ENCODE data around the gene OMP.

OMP gene

DNA sequence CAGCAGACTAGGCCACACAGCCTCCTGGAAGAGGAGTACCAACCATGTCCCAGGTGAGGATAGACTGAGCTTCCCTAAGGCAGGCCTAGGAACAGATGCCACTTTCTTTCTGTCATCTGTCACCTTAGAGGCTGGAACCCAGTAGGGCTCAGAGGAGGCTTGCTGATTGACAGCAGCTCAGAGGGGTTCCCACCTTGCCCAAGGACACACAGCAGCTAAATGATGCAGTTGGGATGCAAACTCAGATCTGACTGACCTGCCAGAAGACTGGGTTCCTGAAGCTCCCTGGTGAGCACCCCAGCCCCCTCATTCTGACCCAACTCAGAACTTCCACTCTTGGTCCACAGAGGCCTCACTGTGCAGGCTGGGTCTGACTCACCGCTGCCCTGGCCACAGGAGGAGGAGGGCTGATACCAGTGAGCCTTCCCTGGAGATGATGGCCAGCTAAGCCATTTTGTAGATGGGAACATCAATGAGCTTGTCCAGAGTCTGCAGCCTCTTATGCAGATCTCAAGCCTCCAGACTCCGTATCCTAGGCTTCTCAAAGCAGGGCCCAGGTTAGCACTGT, 21.9 kb upstream of the OMP start:
- in situ Hi-C loops (cut with MboI; ENCODE audit: low sequenced_read_pairs, unreplicated experiment), result no loop called here
- no peak for DNase-seq (ENCODE audit: low spot score)
- TF ChIP-seq, protein P1, sequence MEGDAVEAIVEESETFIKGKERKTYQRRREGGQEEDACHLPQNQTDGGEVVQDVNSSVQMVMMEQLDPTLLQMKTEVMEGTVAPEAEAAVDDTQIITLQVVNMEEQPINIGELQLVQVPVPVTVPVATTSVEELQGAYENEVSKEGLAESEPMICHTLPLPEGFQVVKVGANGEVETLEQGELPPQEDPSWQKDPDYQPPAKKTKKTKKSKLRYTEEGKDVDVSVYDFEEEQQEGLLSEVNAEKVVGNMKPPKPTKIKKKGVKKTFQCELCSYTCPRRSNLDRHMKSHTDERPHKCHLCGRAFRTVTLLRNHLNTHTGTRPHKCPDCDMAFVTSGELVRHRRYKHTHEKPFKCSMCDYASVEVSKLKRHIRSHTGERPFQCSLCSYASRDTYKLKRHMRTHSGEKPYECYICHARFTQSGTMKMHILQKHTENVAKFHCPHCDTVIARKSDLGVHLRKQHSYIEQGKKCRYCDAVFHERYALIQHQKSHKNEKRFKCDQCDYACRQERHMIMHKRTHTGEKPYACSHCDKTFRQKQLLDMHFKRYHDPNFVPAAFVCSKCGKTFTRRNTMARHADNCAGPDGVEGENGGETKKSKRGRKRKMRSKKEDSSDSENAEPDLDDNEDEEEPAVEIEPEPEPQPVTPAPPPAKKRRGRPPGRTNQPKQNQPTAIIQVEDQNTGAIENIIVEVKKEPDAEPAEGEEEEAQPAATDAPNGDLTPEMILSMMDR (IDR thresholded peaks at IDR 0.05; ENCODE audit: borderline replicate concordance, control extremely low read depth, extremely low read depth, insufficient read depth, missing control alignments), result no peak

DNA sequence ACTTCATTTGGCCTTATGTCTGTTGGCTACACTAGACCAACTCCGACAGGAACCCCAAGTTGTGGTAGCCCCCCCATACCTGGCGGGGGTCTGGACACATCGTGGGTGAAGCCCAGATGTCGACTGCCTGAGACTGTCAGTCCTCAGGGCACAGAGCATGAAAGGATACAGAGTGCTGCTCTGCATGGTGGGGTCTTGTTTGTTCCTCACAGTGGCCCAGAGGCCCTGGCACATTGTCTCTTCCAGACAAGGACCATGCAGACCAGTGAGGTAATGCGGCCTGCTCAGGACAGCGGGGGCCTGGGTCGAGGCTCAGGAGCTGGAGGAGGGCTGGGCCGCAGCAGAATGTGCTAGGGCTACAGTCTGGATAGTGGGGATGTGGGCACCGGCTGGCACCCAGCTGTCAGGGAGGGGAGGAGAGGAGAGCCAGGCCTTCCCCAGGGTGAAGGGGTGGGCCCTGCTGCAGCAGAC, 21.2 kb upstream of the OMP start:
- DNase-seq (ENCODE audit: low spot score), result no peak
- TF ChIP-seq, protein P1 (IDR thresholded peaks at IDR 0.05; ENCODE audit: borderline replicate concordance, control extremely low read depth, extremely low read depth, insufficient read depth, missing control alignments), result no peak
- in situ Hi-C loops (cut with MboI; ENCODE audit: low sequenced_read_pairs, unreplicated experiment), result no loop called here

DNA sequence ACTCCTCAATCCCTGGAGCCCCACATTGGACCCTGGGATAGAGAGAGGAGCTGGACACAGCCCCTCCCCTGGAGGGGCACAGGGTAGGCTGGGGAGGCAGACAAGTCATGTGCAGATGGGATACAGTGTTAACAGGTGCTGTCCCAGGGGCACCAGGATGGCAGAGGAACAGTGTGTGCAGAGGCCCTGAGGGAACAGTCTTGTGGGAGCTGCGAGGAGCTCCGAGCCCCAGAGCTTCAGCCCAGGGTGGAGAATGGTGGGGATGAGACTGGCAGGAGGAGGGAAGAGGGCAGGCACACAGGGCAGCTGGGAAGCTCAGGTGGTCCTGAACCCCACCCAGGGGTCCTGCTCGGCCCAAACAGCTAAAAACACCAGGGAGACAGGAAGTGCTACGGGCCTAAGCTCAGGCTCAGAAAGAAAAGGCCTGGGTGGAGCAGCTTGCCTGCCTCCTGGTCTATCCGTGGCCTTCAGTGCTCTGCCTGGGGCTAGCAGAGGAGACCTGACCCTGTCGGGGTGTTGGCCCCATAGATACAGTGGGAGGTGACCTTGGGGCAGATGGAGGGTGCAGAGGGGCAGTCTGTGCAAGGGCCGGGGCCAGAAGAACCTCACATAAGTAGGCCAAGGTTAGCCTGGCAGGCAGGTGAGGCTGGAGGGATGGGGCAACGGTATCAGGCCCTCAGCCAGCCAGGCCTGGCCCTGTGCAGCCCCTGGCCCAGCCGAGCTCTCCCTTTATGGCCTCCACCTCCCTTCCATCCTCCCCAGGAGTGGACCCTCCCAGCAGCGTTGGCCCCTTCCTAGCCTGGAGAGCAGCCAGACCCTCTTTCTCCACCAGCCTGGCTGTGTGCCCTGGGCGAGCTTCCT, 20.4 kb upstream of the OMP start:
- no peak for DNase-seq (ENCODE audit: low spot score)
- in situ Hi-C loops (cut with MboI; ENCODE audit: low sequenced_read_pairs, unreplicated experiment), result no loop called here

DNA sequence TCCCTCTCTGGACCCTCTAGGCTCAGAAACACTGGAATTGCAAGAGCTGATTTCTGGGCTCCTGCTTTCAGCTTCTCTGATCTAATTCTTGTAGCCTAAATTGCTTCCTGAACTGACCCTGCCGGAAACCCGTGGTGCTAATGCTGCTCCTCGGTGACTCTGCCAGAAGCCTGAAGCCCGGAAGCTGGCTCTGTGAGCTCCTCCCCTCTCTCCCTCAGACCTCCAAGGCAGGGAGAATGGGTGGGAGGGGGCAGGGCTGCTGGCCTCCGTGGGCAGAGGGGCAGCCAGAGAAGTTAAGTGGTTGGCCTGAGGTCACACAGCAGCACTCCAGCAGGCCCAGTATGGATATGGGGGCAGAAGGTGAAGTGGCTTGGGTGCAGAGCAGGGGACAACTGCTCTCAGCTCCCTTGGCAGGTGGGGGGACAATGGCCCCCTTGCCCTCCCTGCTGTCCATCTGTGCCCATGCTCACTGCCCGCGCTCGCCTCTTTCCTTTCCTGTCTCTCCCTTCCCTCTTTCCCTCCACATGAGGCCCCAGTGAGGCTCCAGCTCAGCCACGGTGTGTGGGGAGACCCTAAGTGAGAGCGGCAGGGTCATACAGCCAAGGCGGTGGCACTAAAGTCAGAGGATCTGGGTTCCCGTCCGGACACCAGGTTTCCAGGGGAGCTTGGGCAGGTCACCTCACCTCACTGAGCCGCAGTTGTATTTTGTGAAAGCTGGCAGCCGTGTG, 19.6 kb upstream of the OMP start:
- in situ Hi-C loops (cut with MboI; ENCODE audit: low sequenced_read_pairs, unreplicated experiment), result no loop called here
- no peak for DNase-seq (ENCODE audit: low spot score)
- TF ChIP-seq, protein P1 (IDR thresholded peaks at IDR 0.05; ENCODE audit: borderline replicate concordance, control extremely low read depth, extremely low read depth, insufficient read depth, missing control alignments), result no peak

More for the DNA sequence above, 20.4 kb upstream of the OMP start:
- TF ChIP-seq, protein P1 (IDR thresholded peaks at IDR 0.05; ENCODE audit: borderline replicate concordance, control extremely low read depth, extremely low read depth, insufficient read depth, missing control alignments), result no peak

DNA sequence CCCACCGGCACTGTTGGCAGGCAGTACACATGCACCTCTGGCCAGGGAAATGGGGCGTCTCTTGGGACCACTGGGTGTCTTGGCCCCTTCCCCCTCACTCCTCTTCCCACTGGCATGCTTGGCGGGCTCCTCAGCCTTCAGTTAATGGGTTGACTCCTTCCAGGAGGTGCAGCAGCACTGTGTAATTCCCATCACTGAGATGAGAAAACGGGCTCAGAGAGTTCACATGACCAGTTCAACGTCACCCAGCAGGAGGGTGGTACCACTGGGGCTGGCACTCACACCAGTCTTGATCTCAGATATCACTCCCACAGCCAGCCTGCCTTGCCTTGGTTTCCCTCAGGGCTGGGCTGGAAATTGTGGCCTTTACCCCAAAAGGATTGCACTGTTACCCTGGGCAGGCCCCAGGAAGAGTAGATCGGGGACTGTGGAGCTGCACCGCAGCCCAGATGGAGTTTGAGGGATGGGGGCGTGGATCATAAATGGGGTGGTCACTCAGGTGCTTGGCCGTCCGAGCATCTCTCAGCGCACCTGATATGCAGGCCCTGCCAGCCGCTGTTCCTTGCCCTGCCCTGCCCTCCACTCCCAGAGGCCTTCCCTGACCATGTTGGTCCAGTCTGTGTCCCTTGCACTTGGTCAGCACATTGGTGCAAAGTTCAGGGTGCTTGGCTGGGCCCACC, 18.9 kb upstream of the OMP start:
- in situ Hi-C loops (cut with MboI; ENCODE audit: low sequenced_read_pairs, unreplicated experiment), result no loop called here
- TF ChIP-seq, protein P1 (IDR thresholded peaks at IDR 0.05; ENCODE audit: borderline replicate concordance, control extremely low read depth, extremely low read depth, insufficient read depth, missing control alignments), result no peak
- DNase-seq (ENCODE audit: low spot score), result no peak

Measured in GM13976 (cell line).